Calu3 (cell line): ENCODE measurements around the gene GPR158. TPM values are rescaled to one million over a fixed set of nuclear protein-coding genes. Genes with fewer than 3 reads are reported as not detected.

Source experiments
- BruUV-seq: library from RNA; stranded (reverse); fragments of 400-500 nt; replicated peaks from 2 replicates; lab custom pipeline; 2021; lab: Mats Ljungman, UMichigan
- CTCF ChIA-PET: fragments of 300-600 bp; sonication (Branson Sonifier 250); formaldehyde crosslinking; loops from one replicate; lab custom pipeline; 2022; ENCODE audit warnings: antibody characterized with exemption; lab: Charles Lee
- DNase-seq: peaks from one replicate; pipeline ENCODE4 v3.0.0; 2022
- H3K27ac Mint-ChIP-seq: one replicate; pipeline ENCODE4 v1.8.0; 2022; ENCODE audit warnings: mixed read lengths; ENCODE audit not compliant: unreplicated experiment
- H3K27me3 Mint-ChIP-seq: one replicate; pipeline ENCODE4 v1.8.0; 2022; ENCODE audit warnings: mixed read lengths; ENCODE audit not compliant: unreplicated experiment
- H3K36me3 Mint-ChIP-seq: one replicate; pipeline ENCODE4 v1.8.0; 2022; ENCODE audit warnings: mild to moderate bottlenecking, moderate library complexity, mixed read lengths; ENCODE audit not compliant: insufficient read depth, unreplicated experiment
- H3K4me1 Mint-ChIP-seq: one replicate; pipeline ENCODE4 v1.8.0; 2022; ENCODE audit warnings: mild to moderate bottlenecking, low read depth, mixed read lengths; ENCODE audit not compliant: unreplicated experiment
- H3K4me3 Mint-ChIP-seq: one replicate; pipeline ENCODE4 v1.8.0; 2022; ENCODE audit warnings: mild to moderate bottlenecking, low read depth, moderate library complexity, mixed read lengths; ENCODE audit not compliant: unreplicated experiment
- H3K9me3 Mint-ChIP-seq: one replicate; pipeline ENCODE4 v1.8.0; 2022; ENCODE audit warnings: low read depth, mixed read lengths; ENCODE audit not compliant: unreplicated experiment
- intact Hi-C: fragments of 100-400 bp; cut with micrococcal nuclease; formaldehyde crosslinking; loops from one replicate; pipeline ENCODE4 v1.10.0; 2022; ENCODE audit not compliant: unreplicated experiment
- total RNA-seq: library from RNA; stranded (reverse); gene quantifications from 2 replicates; pipeline ENCODE4 v1.2.3, GENCODE V29; 2022
- TF ChIP-seq, protein P1 (sequence below): fragments of 200-600 bp; IDR thresholded peaks from one replicate; pipeline ENCODE4 v1.8.0; 2022; ENCODE audit warnings: antibody characterized with exemption; ENCODE audit not compliant: unreplicated experiment

The GPR158 gene
- total RNA-seq, 1 experiment from 2014 or later, result not detected

- Mint-ChIP-seq H3K9me3 (no peaks in the 10 kb centered on the region), H3K4me3 (no peak overlapping the region), H3K4me1 (no peaks in the 10 kb centered on the region), H3K36me3 (no peaks in the 10 kb centered on the region), H3K27me3 (no peaks in the 10 kb centered on the region), H3K27ac (no peak overlapping the region)
- intact Hi-C loops, result no loop called here
- BruUV-seq, result no TSS peak
- no peak for DNase-seq
- TF ChIP-seq, protein P1, sequence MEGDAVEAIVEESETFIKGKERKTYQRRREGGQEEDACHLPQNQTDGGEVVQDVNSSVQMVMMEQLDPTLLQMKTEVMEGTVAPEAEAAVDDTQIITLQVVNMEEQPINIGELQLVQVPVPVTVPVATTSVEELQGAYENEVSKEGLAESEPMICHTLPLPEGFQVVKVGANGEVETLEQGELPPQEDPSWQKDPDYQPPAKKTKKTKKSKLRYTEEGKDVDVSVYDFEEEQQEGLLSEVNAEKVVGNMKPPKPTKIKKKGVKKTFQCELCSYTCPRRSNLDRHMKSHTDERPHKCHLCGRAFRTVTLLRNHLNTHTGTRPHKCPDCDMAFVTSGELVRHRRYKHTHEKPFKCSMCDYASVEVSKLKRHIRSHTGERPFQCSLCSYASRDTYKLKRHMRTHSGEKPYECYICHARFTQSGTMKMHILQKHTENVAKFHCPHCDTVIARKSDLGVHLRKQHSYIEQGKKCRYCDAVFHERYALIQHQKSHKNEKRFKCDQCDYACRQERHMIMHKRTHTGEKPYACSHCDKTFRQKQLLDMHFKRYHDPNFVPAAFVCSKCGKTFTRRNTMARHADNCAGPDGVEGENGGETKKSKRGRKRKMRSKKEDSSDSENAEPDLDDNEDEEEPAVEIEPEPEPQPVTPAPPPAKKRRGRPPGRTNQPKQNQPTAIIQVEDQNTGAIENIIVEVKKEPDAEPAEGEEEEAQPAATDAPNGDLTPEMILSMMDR, result no peak
- CTCF ChIA-PET, result no interaction called here
Measured at GRCh38 chr10:25467881-25468280, 293.1 kb downstream of the GPR158 start.

DNA sequence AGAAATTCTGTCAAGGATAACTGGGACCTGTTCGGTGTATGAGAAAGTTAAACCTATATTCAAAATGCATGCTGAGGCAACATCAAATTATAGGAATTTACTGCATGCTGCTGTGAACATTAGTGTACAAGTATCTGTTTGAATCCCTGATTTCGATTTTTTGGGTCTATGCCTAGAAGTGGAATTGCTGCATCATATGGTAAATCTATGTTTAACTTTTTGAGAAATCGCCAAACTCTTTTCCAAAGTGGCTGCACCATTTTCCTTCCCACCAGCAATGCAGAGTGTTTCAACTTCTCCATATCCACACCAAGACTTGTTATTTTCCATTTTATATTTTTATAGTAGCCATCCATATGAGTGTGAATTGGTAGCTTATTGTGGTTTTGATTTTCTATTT lies 306.7 kb downstream of the GPR158 start:
- Mint-ChIP-seq H3K4me3 (no peak overlapping the region), H3K27ac (no peak overlapping the region), H3K36me3 (no peaks in the 10 kb centered on the region), H3K9me3 (no peaks in the 10 kb centered on the region), H3K27me3 (no peaks in the 10 kb centered on the region), H3K4me1 (peaks cover 10% of the 10 kb centered on the region)
- no peak for DNase-seq
- CTCF ChIA-PET, result no interaction called here
- TF ChIP-seq, protein P1, result no peak
- BruUV-seq, result no TSS peak
- intact Hi-C loops, result no loop called here

- Mint-ChIP-seq H3K9me3 (no peaks in the 10 kb centered on the region), H3K27me3 (no peaks in the 10 kb centered on the region), H3K36me3 (no peaks in the 10 kb centered on the region), H3K4me1 (peaks cover 10% of the 10 kb centered on the region), H3K4me3 (no peak overlapping the region), H3K27ac (no peak overlapping the region)
- BruUV-seq, result no TSS peak
- CTCF ChIA-PET, result no interaction called here
- intact Hi-C loops, result no loop called here
- DNase-seq, result no peak
- TF ChIP-seq, protein P1, result no peak
Measured at GRCh38 chr10:25483999-25484398, 309.2 kb downstream of the GPR158 start.

GRCh38 chr10:25487266-25487665 lies 312.5 kb downstream of the GPR158 start:
- BruUV-seq, result no TSS peak
- CTCF ChIA-PET, result no interaction called here
- H3K9me3 Mint-ChIP-seq, result no peaks in the 10 kb centered on the region
- H3K36me3 Mint-ChIP-seq, result peaks cover 5% of the 10 kb centered on the region
- H3K27me3 Mint-ChIP-seq, result no peaks in the 10 kb centered on the region
- peaks cover 8% of the 10 kb centered on the region for H3K4me1 Mint-ChIP-seq
- intact Hi-C loops, result no loop called here
- no peak overlapping the region for H3K4me3 Mint-ChIP-seq
- DNase-seq, result no peak
- TF ChIP-seq, protein P1, result no peak
- no peak overlapping the region for H3K27ac Mint-ChIP-seq
